A549 (cell line): ENCODE measurements around the gene GRAP2. TPM values are rescaled to one million over a fixed set of nuclear protein-coding genes. Genes with fewer than 3 reads are reported as not detected.
"Not testable (repeated sequence)": the region's sequence is repeated elsewhere in the genome, so short reads cannot be mapped to it uniquely, and the experiment has no call there.

Experiments
- ATAC-seq, 2 experiments: fragments of 200-7000 bp in 1 of 2; fragments of >200 bp in 1 of 2; cut with Nextera tagmentation in 1 of 2; cut with Tn5 transposase in 1 of 2; 3 replicates each; pipeline versions ENCODE4 v1.8.0 to v1.9.1; 2018 to 2020; ENCODE audit warnings: mild to moderate bottlenecking in 1 of 2, moderate library complexity in 1 of 2
- CTCF ChIA-PET: fragments of 300-600 bp; sonication (Branson Sonifier 250); formaldehyde crosslinking; extraction: SDS; loops from one replicate; lab custom pipeline; 2021; ENCODE audit warnings: antibody characterized with exemption, inconsistent platforms; lab: Yijun Ruan, JAX
- POLR2A ChIA-PET: fragments of 350-600 bp; formaldehyde crosslinking; extraction: SDS; loops from one replicate; lab custom pipeline; 2021; ENCODE audit warnings: antibody characterized with exemption, inconsistent platforms; lab: Yijun Ruan, JAX
- DNase-seq, 2 experiments: peaks; one replicate each; pipeline versions ENCODE4 v3.0.0 to v3.0.0-alpha.2; 2011 to 2016; ENCODE audit warnings: low read depth in 1 of 2, low spot score in 1 of 2
- FAIRE-seq: peaks from 2 replicates; lab custom pipeline; 2011; peaks lifted over from hg19 to GRCh38; lab: Jason Lieb, UNC
- H3K27ac ChIP-seq, 2 experiments: fragments of >200 bp; sonication (Bioruptor Twin); formaldehyde crosslinking; 3 replicates each; pipeline ENCODE4 v1.5.1; 2016 to 2017
- H3K4me1 ChIP-seq: fragments of >200 bp; sonication (Bioruptor Twin); formaldehyde crosslinking; 3 replicates; pipeline ENCODE4 v1.6.1; 2016
- H3K4me2 ChIP-seq: fragments of >200 bp; sonication (Bioruptor Twin); formaldehyde crosslinking; 3 replicates; pipeline ENCODE4 v1.6.1; 2016
- H3K4me3 ChIP-seq: fragments of >200 bp; sonication (Bioruptor Twin); formaldehyde crosslinking; 3 replicates; pipeline ENCODE4 v1.5.1; 2016
- H3K9me3 ChIP-seq: fragments of >200 bp; sonication (Bioruptor Twin); formaldehyde crosslinking; 3 replicates; pipeline ENCODE4 v1.6.1; 2016
- ATOH8 ChIP-seq: fragments of 250-450 bp; sonication (Bioruptor Pico); IDR thresholded peaks from 2 replicates; pipeline ENCODE4 v1.5.0; 2020; ENCODE audit warnings: low read depth, mild to moderate bottlenecking, moderate library complexity
- BHLHE40 ChIP-seq: IDR thresholded peaks from 2 replicates; pipeline ENCODE4 v1.6.1; 2012; ENCODE audit warnings: low read depth, low read length, inconsistent platforms
- EHF ChIP-seq: fragments of 250-450 bp; sonication (Bioruptor Pico); IDR thresholded peaks from 2 replicates; pipeline ENCODE4 v1.5.0; 2020; ENCODE audit warnings: mild to moderate bottlenecking
- EHMT2 ChIP-seq: fragments of 200-600 bp; sonication (generic); IDR thresholded peaks from 2 replicates; pipeline ENCODE4 v1.6.1; 2016; ENCODE audit warnings: antibody characterized with exemption, low read depth, mild to moderate bottlenecking, moderate library complexity
- EP300 ChIP-seq, 2 experiments: fragments of >200 bp; sonication (Bioruptor Twin); formaldehyde crosslinking; IDR thresholded peaks; 2 replicates in 1 of 2; 3 replicates in 1 of 2; pipeline ENCODE4 v1.6.1; 2016 to 2017
- FOSB ChIP-seq: fragments of 250-450 bp; sonication (Bioruptor Pico); IDR thresholded peaks from 2 replicates; pipeline ENCODE4 v1.5.0; 2020; ENCODE audit warnings: mild to moderate bottlenecking, moderate library complexity
- FOXS1 ChIP-seq: fragments of 250-450 bp; sonication (Bioruptor Pico); IDR thresholded peaks from 2 replicates; pipeline ENCODE4 v1.5.0; 2020; ENCODE audit warnings: mild to moderate bottlenecking, moderate library complexity
- HES2 ChIP-seq: fragments of >200 bp; sonication (Bioruptor Twin); formaldehyde crosslinking; IDR thresholded peaks from 2 replicates; pipeline ENCODE4 v1.6.1; 2016
- HEYL ChIP-seq: fragments of 250-450 bp; sonication (Bioruptor Pico); IDR thresholded peaks from 2 replicates; pipeline ENCODE4 v1.8.0; 2021; ENCODE audit warnings: mild to moderate bottlenecking, moderate library complexity
- HMGXB4 ChIP-seq: fragments of 250-450 bp; sonication (Bioruptor Pico); IDR thresholded peaks from 2 replicates; pipeline ENCODE4 v1.5.0; 2021; ENCODE audit warnings: mild to moderate bottlenecking, moderate library complexity, borderline replicate concordance
- HOXB13 ChIP-seq: fragments of 250-450 bp; sonication (Bioruptor Pico); IDR thresholded peaks from 2 replicates; pipeline ENCODE4 v1.5.0; 2020; ENCODE audit warnings: low read depth, mild to moderate bottlenecking, moderate library complexity
- MAZ ChIP-seq: fragments of 150-350 bp; IDR thresholded peaks from 2 replicates; pipeline ENCODE4 v1.6.1; 2014; ENCODE audit warnings: antibody characterized with exemption, low read depth, low read length, borderline replicate concordance
- NPAS2 ChIP-seq: fragments of 250-450 bp; sonication (Bioruptor Pico); IDR thresholded peaks from 2 replicates; pipeline ENCODE4 v1.8.0; 2022; ENCODE audit warnings: mild to moderate bottlenecking, moderate library complexity, borderline replicate concordance
- PHF8 ChIP-seq: fragments of 200-600 bp; sonication (generic); IDR thresholded peaks from 2 replicates; pipeline ENCODE4 v1.6.1; 2016; ENCODE audit warnings: low read depth, mild to moderate bottlenecking, antibody characterized with exemption, moderate library complexity, borderline replicate concordance
- RCOR1 ChIP-seq: fragments of 150-350 bp; IDR thresholded peaks from 2 replicates; pipeline ENCODE4 v1.6.1; 2014; ENCODE audit warnings: antibody characterized with exemption, low read length, low read depth
- REST ChIP-seq: fragments of 200-600 bp; sonication (generic); IDR thresholded peaks from 2 replicates; pipeline ENCODE4 v1.6.1; 2016; ENCODE audit warnings: antibody characterized with exemption, mild to moderate bottlenecking, moderate library complexity
- TFCP2L1 ChIP-seq: fragments of 250-450 bp; sonication (Bioruptor Pico); IDR thresholded peaks from 2 replicates; pipeline ENCODE4 v1.5.0; 2021; ENCODE audit warnings: mild to moderate bottlenecking
- TP53 ChIP-seq: fragments of 250-450 bp; sonication (Bioruptor Pico); IDR thresholded peaks from 2 replicates; pipeline ENCODE4 v1.5.0; 2021; ENCODE audit warnings: mild to moderate bottlenecking, moderate library complexity
- WGBS: methylation state at CpG from one replicate; pipeline ENCODE4 v1.1.6; 2017; ENCODE audit errors: missing lambda C conversion rate; 5-methylcytosine and 5-hydroxymethylcytosine counted together
- polyA plus RNA-seq, 4 experiments: library from polyadenylated mRNA; depleted of rRNA in 3 of 4; stranded (reverse); fragments of >200 nt; fragmentation: RNase III in 1 of 4; extraction: RNeasy Plus Mini Kit Qiagen cat#74134 plus additional on column Dnase treatment in 1 of 4; gene quantifications; 2 replicates in 3 of 4; 3 replicates in 1 of 4; pipeline ENCODE4 v1.2.3, GENCODE V29; 2011 to 2017

GRAP2 gene
- polyA plus RNA-seq, 2 of the 4 experiments (the other 2 are of a cell fraction), result not detected

- DNase-seq, result no peak
- no peak for TF ChIP-seq HMGXB4 (CRISPR knock-in tag)
- TF ChIP-seq MAZ, result no peak
- no peak for TF ChIP-seq RCOR1
- no peak for TF ChIP-seq EHF
- no peak for TF ChIP-seq HES2
- TF ChIP-seq TP53 (CRISPR knock-in tag), result no peak
- no peak for TF ChIP-seq FOXS1 (CRISPR knock-in tag)
- no peak for TF ChIP-seq HOXB13
- TF ChIP-seq NPAS2 (CRISPR knock-in tag), result no peak
- no peak for TF ChIP-seq ATOH8 (CRISPR knock-in tag)
- no peak for TF ChIP-seq BHLHE40
- TF ChIP-seq FOSB (CRISPR knock-in tag), result no peak
- TF ChIP-seq EP300 (IDR thresholded peaks at IDR 0.05), result no peak
- TF ChIP-seq PHF8, result no peak
- no peak for TF ChIP-seq EHMT2
- TF ChIP-seq TFCP2L1 (CRISPR knock-in tag), result no peak
- TF ChIP-seq HEYL (CRISPR knock-in tag), result no peak
- TF ChIP-seq REST, result no peak
These were observed 772 bp downstream of the GRAP2 start for GRCh38 chr22:39901565-39902146.

GRCh38 chr22:39904024-39904423 is 3.1 kb downstream of the GRAP2 start:
- H3K4me3 ChIP-seq, H3K4me2 ChIP-seq, H3K27ac ChIP-seq, ATAC-seq, POLR2A ChIA-PET, H3K9me3 ChIP-seq, DNase-seq, FAIRE-seq, H3K4me1 ChIP-seq, CTCF ChIA-PET: not testable (repeated sequence)
- WGBS, result 23% methylated on average over 8 of the region's 10 CpGs

More at GRCh38 chr22:39901565-39902146, 772 bp downstream of the GRAP2 start:
- FAIRE-seq (no peak), ATAC-seq (no peak)
- CTCF ChIA-PET, result no interaction called here
- WGBS, result 38% methylated on average over 8 of the region's 8 CpGs
- Histone ChIP-seq H3K27ac (no peak overlapping the region), H3K4me2 (no peak overlapping the region), H3K4me1 (no peaks in the 10 kb centered on the region), H3K4me3 (no peak overlapping the region), H3K9me3 (no peaks in the 10 kb centered on the region)
- POLR2A ChIA-PET, result no interaction called here
